Right lobe of liver (tissue), 6 donors: ENCODE data around the gene NTN1. TPM values are rescaled to one million over a fixed set of nuclear protein-coding genes. Genes with fewer than 3 reads are reported as not detected.

Source experiments
- ATAC-seq, 4 donors: fragments of 200-7000 bp; cut with Tn5 transposase; one replicate each; pipeline ENCODE4 v1.9.1; 2020; ENCODE audit warnings: mild to moderate bottlenecking in 4 of 4, moderate library complexity in 4 of 4
- DNase-seq, 3 donors: peaks; one replicate each; pipeline ENCODE4 v3.0.0-alpha.2; 2020
- H3K27ac ChIP-seq, 3 donors: fragments of 200-600 bp; one replicate each; pipeline ENCODE4 v1.8.0; 2022
- H3K27me3 ChIP-seq, 2 donors: fragments of 200-600 bp; one replicate each; pipeline ENCODE4 v1.8.0; 2022
- H3K36me3 ChIP-seq, 4 donors: fragments of 200-600 bp; sonication (generic) in 1 of 4; one replicate each; pipeline versions ENCODE4 v1.5.1 to v1.8.0; 2017 to 2022; ENCODE audit warnings: control low read depth in 1 of 4
- H3K4me1 ChIP-seq, 4 donors: fragments of 200-600 bp; sonication (generic) in 1 of 4; one replicate each; pipeline versions ENCODE4 v1.5.1 to v1.8.0; 2017 to 2022; ENCODE audit warnings: control low read depth in 1 of 4
- H3K4me3 ChIP-seq, 3 donors: fragments of 200-600 bp; one replicate each; pipeline ENCODE4 v1.8.0; 2022
- H3K9me3 ChIP-seq, 4 donors: fragments of 200-600 bp; sonication (generic) in 1 of 4; one replicate each; pipeline versions ENCODE4 v1.5.1 to v1.8.0; 2017 to 2022; ENCODE audit warnings: control low read depth in 1 of 4
- CTCF ChIP-seq, 4 donors: fragments of 200-600 bp in 3 of 4; fragments of 450-650 bp in 1 of 4; IDR thresholded peaks; one replicate each; pipeline versions ENCODE4 v1.5.1 to v1.8.0; 2016 to 2022; ENCODE audit warnings: antibody characterized with exemption in 4 of 4, mild to moderate bottlenecking in 2 of 4
- POLR2A ChIP-seq: fragments of 450-650 bp; IDR thresholded peaks from one replicate; pipeline ENCODE4 v1.6.1; 2017; ENCODE audit warnings: antibody characterized with exemption, mild to moderate bottlenecking
- WGBS: methylation state at CpG from one replicate; pipeline ENCODE4 v1.1.6; 2018; ENCODE audit warnings: low coverage, low lambda C conversion rate; ENCODE audit not compliant: insufficient coverage; ENCODE audit errors: missing lambda C conversion rate; 5-methylcytosine and 5-hydroxymethylcytosine counted together
- intact Hi-C, 2 donors: fragments of 100-400 bp; cut with DNase I; formaldehyde crosslinking; loops; one replicate each; pipeline versions ENCODE4 v1.11.2 to v1.14.1; 2022
- total RNA-seq, 6 experiments: library from RNA; depleted of rRNA in 2 of 6; stranded (reverse); fragments of >200 nt in 2 of 6; fragmentation: NEBNext Ultra II Directional in 3 of 6; extraction: Animal tissue kit (Norgen Biotek cat#: 25700) in 3 of 6; gene quantifications; one replicate each; pipeline versions ENCODE4 v1.1.0 to v1.2.4, GENCODE V29; 2016 to 2023
- donor health status: DM: no; HTN: yes; CAD: no.
- donor health status: DM: no; HTN: no; CAD: no.
- donor health status: DM: no; HTN: no; CAD: no.
- donor health status: DM: no; HTN: yes; CAD: no.
- donor health status: DM: no; HTN: yes; CAD: no.

NTN1 gene
- total RNA-seq, 6 experiments from 2014 or later = 3.5 to 12.5 (median 8.5) TPM

DNA sequence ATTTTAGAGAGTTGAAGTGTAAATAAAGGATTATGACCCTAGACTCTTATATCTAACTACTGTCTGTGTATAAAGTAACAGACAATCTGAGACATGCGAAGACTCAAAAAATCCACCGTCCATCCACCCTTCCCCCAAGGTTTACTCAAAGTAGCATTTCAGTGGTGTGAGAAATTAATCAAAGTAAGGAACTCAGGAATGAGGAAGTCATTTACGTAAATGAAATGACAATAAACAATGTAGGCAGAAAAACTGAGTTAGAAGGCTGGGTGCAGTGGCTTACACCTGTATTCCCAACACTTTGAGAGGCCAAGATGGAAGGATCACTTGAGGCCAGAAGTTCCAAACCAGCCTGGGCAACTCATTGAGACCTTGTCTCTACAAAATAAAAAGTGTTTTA, 19.8 kb upstream of the NTN1 start:
- H3K4me3 ChIP-seq = no peak overlapping the region
- TF ChIP-seq POLR2A (no peak), CTCF (IDR thresholded peaks at IDR 0.05) (no peak)
- no peaks in the 10 kb centered on the region for H3K9me3 ChIP-seq
- no peaks in the 10 kb centered on the region for H3K36me3 ChIP-seq
- no peak for DNase-seq
- WGBS = 73% methylated on average over 3 of the region's 3 CpGs
- peaks cover 0 to 15% of the 10 kb centered on the region in 2 donors for H3K27me3 ChIP-seq
- H3K4me1 ChIP-seq = peaks cover 0 to 26% (median 7%) of the 10 kb centered on the region in 4 donors
- intact Hi-C loops = no loop called here
- H3K27ac ChIP-seq = no peak overlapping the region
- ATAC-seq = no peak

GRCh38 chr17:9002227-9002605, 19.1 kb upstream of the NTN1 start:
- intact Hi-C loops = no loop called here
- DNase-seq = peak in 1 of 3 donors; percentile 32
- Histone ChIP-seq H3K36me3 (no peaks in the 10 kb centered on the region), H3K9me3 (no peaks in the 10 kb centered on the region), H3K4me3 (no peak overlapping the region), H3K4me1 (peaks cover 0 to 26% (median 7%) of the 10 kb centered on the region in 4 donors), H3K27ac (no peak overlapping the region), H3K27me3 (peaks cover 0 to 15% of the 10 kb centered on the region in 2 donors)
- no peak for TF ChIP-seq POLR2A
- no peak for TF ChIP-seq CTCF (IDR thresholded peaks at IDR 0.05)
- WGBS = 20% methylated on average over 7 of the region's 15 CpGs
- no peak for ATAC-seq

DNA sequence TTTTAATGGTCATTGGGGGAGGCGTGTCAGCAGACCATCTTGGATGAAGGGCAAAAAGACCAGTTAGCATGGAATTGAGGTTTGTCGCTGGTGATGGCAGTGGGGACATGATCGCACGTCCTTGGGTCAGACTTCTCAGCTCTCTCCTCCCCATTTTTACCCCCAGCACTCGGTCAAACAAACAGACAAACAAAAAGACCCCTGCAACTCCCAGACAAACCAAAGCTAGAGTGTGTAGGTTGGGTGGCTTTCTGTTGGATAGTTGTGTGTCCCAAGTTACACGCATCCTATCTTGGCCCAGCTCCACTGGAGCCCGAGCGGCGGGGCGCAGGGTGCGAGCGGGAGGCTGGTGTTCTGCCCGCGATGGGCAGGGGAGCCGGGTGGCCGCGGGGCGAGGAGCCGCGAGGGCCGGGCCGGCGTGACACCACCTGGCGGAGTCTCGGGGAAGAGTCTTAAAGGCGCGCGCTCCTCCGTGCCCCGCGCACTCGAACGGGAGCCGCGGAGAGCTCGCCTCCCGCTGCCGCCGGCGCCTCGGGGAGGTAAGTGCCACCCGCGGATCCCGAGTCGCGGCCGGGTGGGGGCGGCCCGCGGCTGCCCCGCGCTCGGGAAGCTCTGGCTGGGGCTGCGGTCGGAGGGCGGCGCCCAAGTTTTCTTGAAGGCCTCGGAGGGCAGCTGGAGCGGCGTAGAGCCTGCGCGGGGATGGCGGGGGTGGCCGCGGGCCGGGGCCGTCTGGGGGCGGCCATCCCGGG, 18.5 kb upstream of the NTN1 start:
- Histone ChIP-seq H3K27me3 (peaks cover 0 to 15% of the 10 kb centered on the region in 2 donors), H3K4me3 (peak overlapping the region; percentile 16 to 43 (median 25)), H3K9me3 (no peaks in the 10 kb centered on the region), H3K36me3 (no peaks in the 10 kb centered on the region), H3K27ac (no peak overlapping the region), H3K4me1 (peaks cover 0 to 26% (median 7%) of the 10 kb centered on the region in 4 donors)
- WGBS = 13% methylated on average over 5 of the region's 69 CpGs
- intact Hi-C loops = no loop called here
- DNase-seq (no peak), ATAC-seq (peak in 3 of 4 donors; percentile 16 to 33 (median 32))
- no peak for TF ChIP-seq CTCF (IDR thresholded peaks at IDR 0.05)
- TF ChIP-seq POLR2A = no peak

DNA sequence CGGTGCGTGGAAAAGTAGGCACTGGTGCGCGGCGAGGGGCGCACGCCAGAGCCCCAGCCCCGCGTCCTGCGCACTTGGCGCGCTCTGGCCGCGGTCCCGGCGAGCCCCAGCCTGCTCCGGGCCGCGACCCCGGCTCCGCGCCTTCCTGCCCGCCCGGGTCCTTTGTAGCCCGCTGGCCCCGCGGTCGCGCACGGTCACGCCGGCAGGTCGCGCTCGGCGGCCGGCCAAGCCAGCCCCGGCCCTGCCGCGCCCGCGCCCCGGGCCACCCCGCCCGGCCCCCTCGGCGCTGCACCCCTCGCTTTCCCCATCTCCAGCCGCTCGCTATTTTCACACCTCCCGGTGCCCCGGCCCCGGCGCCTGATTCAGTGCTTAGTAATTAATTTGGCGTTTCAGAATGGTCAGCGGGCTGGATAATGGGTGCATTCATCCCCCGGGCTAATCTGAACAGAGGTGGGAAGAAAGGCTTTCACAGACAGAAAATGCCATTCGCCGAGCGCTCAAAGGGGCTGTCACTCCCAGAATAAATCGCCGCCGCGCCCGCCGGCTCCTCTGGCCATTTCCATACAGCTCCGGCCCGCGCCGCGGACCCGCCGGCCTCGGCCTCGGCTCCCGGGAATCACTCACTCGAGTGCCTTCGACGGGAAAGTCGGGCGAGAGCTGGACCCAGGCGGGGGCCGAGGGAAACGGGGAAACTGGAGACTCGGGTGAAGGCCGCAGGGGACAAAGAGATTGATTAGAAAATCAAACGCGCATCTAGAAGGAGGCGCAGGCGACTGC, 17.8 kb upstream of the NTN1 start:
- H3K9me3 ChIP-seq = no peaks in the 10 kb centered on the region
- H3K36me3 ChIP-seq = no peaks in the 10 kb centered on the region
- no peak for DNase-seq
- intact Hi-C loops = no loop called here
- no peak overlapping the region for H3K27ac ChIP-seq
- peak overlapping the region; percentile 16 to 43 (median 25) for H3K4me3 ChIP-seq
- peaks cover 0 to 19% of the 10 kb centered on the region in 2 donors for H3K27me3 ChIP-seq
- no peak for TF ChIP-seq POLR2A
- no peak for TF ChIP-seq CTCF (IDR thresholded peaks at IDR 0.05)
- ATAC-seq = peak in 2 of 4 donors; percentile 8 to 30
- 4% methylated on average over 28 of the region's 90 CpGs for WGBS
- peaks cover 0 to 26% (median 7%) of the 10 kb centered on the region in 4 donors for H3K4me1 ChIP-seq
